HG03108 (cell line): ENCODE results near the gene DCBLD1.

Experiments used
- ATAC-seq: cut with Tn5 transposase; IDR thresholded peaks from one replicate; pipeline ENCODE4 v1.9.1; 2021; ENCODE audit warnings: moderate library complexity; ENCODE audit not compliant: unreplicated experiment

The DCBLD1 gene

DNA sequence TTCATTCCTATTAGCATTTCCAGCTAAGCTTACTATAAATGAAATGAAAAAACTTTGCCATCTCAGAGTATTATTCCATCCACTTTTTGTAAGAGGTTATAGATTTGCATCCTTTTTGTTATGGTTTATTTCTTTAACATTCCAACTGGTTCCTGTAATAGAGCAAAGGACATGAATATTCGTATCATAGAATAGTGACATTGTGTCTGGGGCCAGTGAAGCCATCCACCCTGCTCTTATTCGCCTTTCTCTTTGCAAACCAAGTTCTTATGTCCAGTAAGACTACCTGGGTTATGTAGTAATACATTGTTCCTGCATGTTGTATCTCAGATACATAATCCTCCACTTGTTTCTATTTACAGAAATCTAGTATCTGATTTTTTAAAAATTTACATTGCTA lies 43.1 kb downstream of the DCBLD1 start:
- no peak for ATAC-seq

- no peak for ATAC-seq
These were observed 48.2 kb downstream of the DCBLD1 start for GRCh38 chr6:117530467-117531242.

GRCh38 chr6:117531346-117531745 lies 48.9 kb downstream of the DCBLD1 start:
- no peak for ATAC-seq

- no peak for ATAC-seq
These were observed 49.6 kb downstream of the DCBLD1 start for GRCh38 chr6:117531809-117532725.

- no peak for ATAC-seq
These were observed 51.3 kb downstream of the DCBLD1 start for GRCh38 chr6:117533775-117534174.

DNA sequence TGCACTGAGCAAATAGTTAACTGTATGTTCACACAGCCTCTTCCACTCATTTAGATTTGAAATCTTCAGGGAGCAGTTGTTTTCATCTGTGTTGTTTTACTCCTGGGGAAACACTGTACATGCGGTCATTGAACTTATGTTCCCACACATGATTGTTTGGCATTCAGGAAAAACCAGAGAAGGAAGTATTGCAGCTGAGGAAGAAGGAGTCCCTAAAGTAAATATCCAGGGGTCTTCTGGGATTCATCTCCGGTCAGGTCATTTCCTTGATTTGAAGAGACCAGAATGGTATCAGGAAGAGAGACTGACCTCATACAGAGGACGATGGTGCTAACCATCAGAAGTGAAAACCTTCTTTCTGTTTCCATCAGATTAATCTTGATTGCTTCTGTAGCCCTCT lies 52.5 kb downstream of the DCBLD1 start:
- no peak for ATAC-seq

DNA sequence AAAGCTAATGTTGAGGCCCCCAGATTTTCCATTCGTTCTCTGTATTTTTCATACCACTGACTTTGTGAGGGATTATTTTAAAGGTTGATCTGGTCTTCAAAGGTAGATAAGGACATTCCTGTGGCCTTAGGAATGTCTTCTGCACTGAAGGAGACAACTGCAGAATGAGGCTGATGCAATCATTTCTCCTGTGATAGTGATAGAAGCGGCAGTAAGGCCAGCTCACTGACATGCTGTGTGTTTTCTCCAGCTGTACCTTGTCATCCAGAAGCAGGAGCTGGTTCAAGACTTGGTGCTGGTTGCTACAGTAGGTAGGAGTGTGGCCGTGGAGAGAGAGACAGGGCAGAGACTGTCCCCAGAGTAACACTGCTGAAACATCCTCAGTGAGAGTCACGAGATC lies 53.8 kb downstream of the DCBLD1 start:
- no peak for ATAC-seq

GRCh38 chr6:117538615-117539014 lies 56.1 kb downstream of the DCBLD1 start:
- no peak for ATAC-seq

GRCh38 chr6:117540670-117541069 lies 58.2 kb downstream of the DCBLD1 start:
- ATAC-seq = no peak

DNA sequence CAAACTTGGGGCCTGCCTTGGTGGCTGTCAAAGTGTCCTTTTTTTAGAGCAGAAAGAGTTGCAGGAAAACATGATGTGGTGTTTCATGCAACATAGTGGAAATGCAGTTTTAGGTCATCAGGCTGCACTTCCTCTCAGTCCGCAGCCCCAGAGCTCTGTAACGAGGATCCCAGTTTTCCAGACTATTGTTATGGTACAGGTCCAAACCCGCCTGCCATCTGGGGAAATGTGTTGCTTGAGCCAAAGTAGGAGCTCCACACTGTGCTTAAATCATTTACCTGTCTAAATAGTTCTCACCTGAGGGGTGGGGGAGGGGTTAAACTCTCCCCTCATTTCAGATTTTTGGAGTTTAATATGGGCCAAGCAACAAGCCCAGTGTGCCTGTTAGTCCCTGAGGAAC lies 60.0 kb downstream of the DCBLD1 start:
- ATAC-seq = no peak

GRCh38 chr6:117544716-117545115 lies 62.2 kb downstream of the DCBLD1 start:
- no peak for ATAC-seq

DNA sequence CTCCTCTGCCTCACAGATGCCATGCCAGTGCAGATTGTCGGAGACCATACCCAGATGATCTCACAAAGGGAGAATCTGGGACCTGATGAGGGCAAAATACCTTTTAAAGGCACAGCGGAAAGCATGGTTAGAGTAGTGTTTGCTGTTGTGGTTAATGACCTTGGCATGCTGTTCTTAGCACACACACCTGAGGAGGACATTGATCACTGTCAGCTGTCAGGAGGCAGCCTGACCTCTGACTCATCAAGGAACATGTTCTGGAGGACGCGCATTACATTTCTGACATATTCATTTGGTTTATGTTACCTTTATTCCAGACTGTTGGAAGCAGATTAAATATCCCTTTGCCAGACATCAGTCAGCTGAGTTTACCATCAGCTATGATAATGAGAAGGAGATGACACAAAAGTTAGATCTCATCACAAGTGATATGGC lies 62.7 kb downstream of the DCBLD1 start:
- no peak for ATAC-seq

DNA sequence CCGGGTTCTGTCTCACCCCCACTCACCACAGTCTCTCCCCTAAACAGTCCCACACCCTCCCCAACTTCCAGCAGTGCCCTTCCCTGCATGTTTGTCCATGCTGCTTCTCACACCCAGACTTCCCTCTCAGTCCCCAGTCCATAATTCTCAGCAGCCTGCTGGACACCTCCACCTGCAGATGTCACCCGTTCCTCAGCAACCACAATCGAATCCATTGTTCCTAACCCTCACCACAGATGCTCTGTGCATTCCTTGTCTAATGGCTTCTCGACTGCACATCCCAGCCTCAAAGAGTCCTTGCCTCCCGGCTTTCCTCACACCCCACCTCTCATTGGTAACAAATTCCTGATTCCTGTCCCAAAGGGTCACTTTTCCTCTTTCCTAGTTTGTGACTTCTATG lies 64.2 kb downstream of the DCBLD1 start:
- ATAC-seq = no peak

DNA sequence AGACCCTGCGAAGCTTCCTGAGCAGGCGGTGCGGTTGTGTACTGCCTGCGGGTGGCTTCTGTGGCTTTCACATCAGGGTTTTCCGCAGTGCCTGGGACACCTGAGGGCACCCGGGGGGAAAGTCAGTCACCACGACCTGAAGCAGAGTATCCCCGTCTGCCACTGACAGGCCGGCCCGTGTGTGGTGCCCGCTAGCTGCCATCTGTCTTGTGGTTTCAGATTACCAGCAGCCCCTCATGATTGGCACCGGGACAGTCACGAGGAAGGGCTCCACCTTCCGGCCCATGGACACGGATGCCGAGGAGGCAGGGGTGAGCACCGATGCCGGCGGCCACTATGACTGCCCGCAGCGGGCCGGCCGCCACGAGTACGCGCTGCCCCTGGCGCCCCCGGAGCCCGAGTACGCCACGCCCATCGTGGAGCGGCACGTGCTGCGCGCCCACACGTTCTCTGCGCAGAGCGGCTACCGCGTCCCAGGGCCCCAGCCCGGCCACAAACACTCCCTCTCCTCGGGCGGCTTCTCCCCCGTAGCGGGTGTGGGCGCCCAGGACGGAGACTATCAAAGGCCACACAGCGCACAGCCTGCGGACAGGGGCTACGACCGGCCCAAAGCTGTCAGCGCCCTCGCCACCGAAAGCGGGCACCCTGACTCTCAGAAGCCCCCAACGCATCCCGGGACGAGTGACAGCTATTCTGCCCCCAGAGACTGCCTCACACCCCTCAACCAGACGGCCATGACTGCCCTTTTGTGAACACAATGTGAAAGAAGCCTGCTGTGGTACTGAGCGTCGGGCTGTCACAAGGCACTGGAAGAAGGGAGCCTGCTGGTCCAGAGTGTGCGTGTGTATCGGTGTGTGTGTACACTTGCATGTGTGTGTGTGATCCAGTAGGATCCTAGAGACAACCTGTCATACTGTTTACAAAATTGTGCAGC lies 65.5 kb downstream of the DCBLD1 start:
- peak; percentile 73 for ATAC-seq

DNA sequence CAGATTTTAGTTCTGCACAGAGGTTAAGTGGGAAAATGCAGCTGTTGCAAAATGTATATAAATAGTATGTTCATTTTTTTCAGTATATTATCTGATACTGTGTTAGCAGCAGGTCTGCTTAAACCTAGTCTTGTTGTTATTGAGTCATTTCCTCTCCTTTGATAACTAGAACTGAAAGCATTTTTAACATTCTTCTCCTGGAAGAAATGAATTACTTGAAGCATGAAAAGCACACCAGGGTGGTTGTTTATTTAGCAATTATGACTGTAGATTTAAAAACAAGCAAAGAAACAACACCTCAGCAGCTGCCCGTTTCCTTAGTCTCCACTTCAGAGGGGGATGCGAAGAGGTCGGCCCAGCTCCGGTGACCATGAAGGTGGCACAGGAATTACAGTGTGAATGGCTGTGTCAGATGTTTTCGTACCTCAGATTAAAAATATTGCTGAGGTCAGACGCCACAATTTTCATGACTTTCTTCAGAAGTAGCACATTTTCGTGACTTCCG lies 66.4 kb downstream of the DCBLD1 start:
- ATAC-seq = no peak

GRCh38 chr6:117549611-117550010 lies 67.1 kb downstream of the DCBLD1 start:
- no peak for ATAC-seq

DNA sequence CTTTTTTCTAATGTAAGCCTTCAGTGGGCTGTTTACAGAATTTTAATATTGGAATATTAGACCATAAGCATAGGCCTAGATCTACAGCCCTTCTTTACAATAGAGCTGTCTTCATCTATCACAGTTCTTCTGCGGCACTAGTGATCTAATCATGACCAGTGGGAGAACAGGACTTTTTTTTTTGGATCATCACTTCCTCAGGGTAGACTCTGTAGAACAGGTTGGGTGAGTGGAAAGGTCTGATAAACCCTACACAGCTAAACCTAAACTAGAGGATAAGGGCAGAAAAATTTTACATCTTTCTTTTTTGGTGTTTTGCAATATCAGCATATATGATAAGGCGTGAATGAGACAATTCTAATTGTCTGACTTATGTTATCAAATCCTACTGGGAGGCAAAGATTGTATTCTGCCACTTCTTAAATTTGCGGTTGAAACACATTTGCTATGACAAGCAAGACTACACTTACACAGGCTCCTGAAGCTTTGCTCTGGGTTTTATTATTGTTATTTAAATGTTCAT lies 67.7 kb downstream of the DCBLD1 start:
- ATAC-seq = no peak

- ATAC-seq = no peak
These were observed 68.3 kb downstream of the DCBLD1 start for GRCh38 chr6:117550618-117551242.

GRCh38 chr6:117552618-117553017 lies 70.1 kb downstream of the DCBLD1 start:
- no peak for ATAC-seq

DNA sequence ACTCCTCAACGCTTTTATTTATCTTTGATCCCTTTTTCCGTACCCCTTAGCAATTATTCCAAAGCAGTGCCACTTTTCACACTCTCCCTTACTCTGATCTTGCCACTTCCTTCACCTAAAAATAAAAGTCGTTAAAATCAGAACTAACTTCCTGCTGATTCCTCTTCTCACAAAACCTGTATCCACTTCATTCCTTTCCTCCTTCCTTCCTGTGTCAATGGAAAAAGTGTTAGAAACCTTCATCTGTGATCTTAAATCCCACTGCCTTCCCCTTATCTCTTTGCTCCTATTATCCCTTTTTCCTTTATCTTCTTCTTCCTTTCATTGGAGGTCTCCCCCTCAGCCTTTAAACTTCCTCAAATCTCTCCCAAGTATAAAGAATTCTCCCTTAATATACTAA lies 70.7 kb downstream of the DCBLD1 start:
- ATAC-seq = no peak
